ENCODE data around the gene MTA1. TPM values are rescaled to one million over a fixed set of nuclear protein-coding genes. Genes with fewer than 3 reads are reported as not detected.

Gene MTA1
- total and polyA plus RNA-seq, 2 experiments from 2014 or later, result 8.1 to 37.0 TPM

- in situ Hi-C loops (cut with MboI), result no loop called here
Observed at GRCh38 chr14:105480807-105481801, 61.5 kb downstream of the MTA1 start.

GRCh38 chr14:105481886-105482457, 62.3 kb downstream of the MTA1 start:
- H3K9me2 ChIP-seq (ENCODE audit: insufficient read depth), result no peaks in the 10 kb centered on the region
- peaks cover 5% of the 10 kb centered on the region for H3K79me2 ChIP-seq (ENCODE audit: insufficient read depth)
- 1 to 4% methylated on average over 9 to 16 of the region's 18 CpGs for WGBS, 2 experiments (ENCODE audit: low coverage in 1 of 2, low lambda C conversion rate in 2 of 2, missing lambda C conversion rate in 2 of 2)
- in situ Hi-C loops (cut with MboI), result no loop called here
- H3K4me1 ChIP-seq (ENCODE audit: insufficient read depth), result peaks cover 22% of the 10 kb centered on the region
- no peaks in the 10 kb centered on the region for H3F3A ChIP-seq (ENCODE audit: insufficient read depth)
- H3K4me3 ChIP-seq, result peak overlapping the region; percentile 62
- peaks cover 7% of the 10 kb centered on the region; the same call in 1 of the 2 replicates for H3K27me3 ChIP-seq (replicated peaks; ENCODE audit: insufficient read depth)
- H3K9ac ChIP-seq, result peak overlapping the region; percentile 97
- no peaks in the 10 kb centered on the region for H4K20me1 ChIP-seq (ENCODE audit: insufficient read depth)
- peak overlapping the region; percentile 99 for H3K27ac ChIP-seq
- H3K36me3 ChIP-seq (ENCODE audit: low read depth), result no peaks in the 10 kb centered on the region
- H2AFZ ChIP-seq, result no peak overlapping the region
- H3K9me3 ChIP-seq (ENCODE audit: low read depth), result no peaks in the 10 kb centered on the region
- TF ChIP-seq EZH2phosphoT487 (IDR thresholded peaks at IDR 0.05; ENCODE audit: insufficient read depth, low read depth) (no peak), EZH2 (IDR thresholded peaks at IDR 0.05; ENCODE audit: insufficient read depth, poor library complexity, severe bottlenecking) (no peak)
- peak; percentile 98 for DNase-seq
- H3K4me2 ChIP-seq (ENCODE audit: unreplicated experiment), result peak overlapping the region; percentile 73

More at GRCh38 chr14:105480807-105481801, 61.5 kb downstream of the MTA1 start:
- Histone ChIP-seq H3K27ac (peak overlapping the region; percentile 99), H3K9me2 (ENCODE audit: insufficient read depth) (no peaks in the 10 kb centered on the region), H3F3A (ENCODE audit: insufficient read depth) (no peaks in the 10 kb centered on the region), H3K79me2 (ENCODE audit: insufficient read depth) (peaks cover 10% of the 10 kb centered on the region), H3K9ac (peak overlapping the region; percentile 97), H4K20me1 (ENCODE audit: insufficient read depth) (no peaks in the 10 kb centered on the region), H3K9me3 (ENCODE audit: low read depth) (no peaks in the 10 kb centered on the region), H2AFZ (0 out of 2 replicates have a peak overlapping the region, but pooled peaks have one; percentile 4), H3K4me1 (ENCODE audit: insufficient read depth) (peaks cover 30% of the 10 kb centered on the region), H3K4me2 (ENCODE audit: unreplicated experiment) (peak overlapping the region; percentile 73), H3K4me3 (peak overlapping the region; percentile 62), H3K36me3 (ENCODE audit: low read depth) (no peaks in the 10 kb centered on the region), H3K27me3 (replicated peaks; ENCODE audit: insufficient read depth) (no peaks in the 10 kb centered on the region)
- TF ChIP-seq EZH2 (IDR thresholded peaks at IDR 0.05; ENCODE audit: insufficient read depth, poor library complexity, severe bottlenecking) (no peak), EZH2phosphoT487 (IDR thresholded peaks at IDR 0.05; ENCODE audit: insufficient read depth, low read depth) (no peak)
- WGBS, 2 experiments (ENCODE audit: low coverage in 1 of 2, low lambda C conversion rate in 2 of 2, missing lambda C conversion rate in 2 of 2), result 1 to 3% methylated on average over 30 to 31 of the region's 35 CpGs
- peak; percentile 92 for DNase-seq

DNA sequence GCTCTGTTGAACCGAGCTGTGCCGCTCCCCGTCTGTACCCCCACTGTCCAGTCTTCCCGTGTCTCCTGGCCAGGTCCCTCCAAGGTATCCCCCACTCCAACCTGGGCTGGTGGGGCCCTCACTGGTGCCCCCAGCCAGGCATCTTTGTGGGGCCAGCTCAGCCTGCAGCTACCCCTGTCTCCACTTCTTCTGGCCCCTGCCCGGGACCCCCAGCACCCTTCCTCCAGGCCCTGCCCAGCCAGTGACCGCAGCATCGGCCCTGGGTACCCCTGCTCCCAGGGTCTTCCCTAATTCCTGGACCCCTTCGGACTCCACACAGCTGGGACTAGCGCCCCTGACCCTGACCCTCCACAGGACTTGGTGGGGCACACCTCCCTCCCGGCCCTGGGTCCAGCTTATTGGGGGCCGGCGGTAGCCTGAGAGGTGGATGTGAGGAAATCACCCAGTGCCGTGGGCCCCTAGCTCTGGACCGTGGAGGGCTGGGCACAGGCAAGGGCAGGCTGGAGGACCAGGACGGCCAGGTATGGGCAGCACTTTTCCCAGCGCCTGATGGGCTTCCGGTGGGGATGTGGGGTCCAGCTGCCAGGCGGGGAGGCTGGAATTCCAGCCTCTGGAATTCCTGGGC, 63.0 kb downstream of the MTA1 start:
- Histone ChIP-seq H3K4me1 (ENCODE audit: insufficient read depth) (peaks cover 18% of the 10 kb centered on the region), H3K4me3 (no peak overlapping the region), H3K4me2 (ENCODE audit: unreplicated experiment) (peak overlapping the region; percentile 73), H3F3A (ENCODE audit: insufficient read depth) (no peaks in the 10 kb centered on the region), H3K9me3 (ENCODE audit: low read depth) (no peaks in the 10 kb centered on the region), H3K9me2 (ENCODE audit: insufficient read depth) (no peaks in the 10 kb centered on the region), H3K27me3 (replicated peaks; ENCODE audit: insufficient read depth) (peaks cover 13% of the 10 kb centered on the region), H4K20me1 (ENCODE audit: insufficient read depth) (no peaks in the 10 kb centered on the region), H2AFZ (no peak overlapping the region), H3K36me3 (ENCODE audit: low read depth) (no peaks in the 10 kb centered on the region), H3K9ac (peak overlapping the region; percentile 97), H3K27ac (peak overlapping the region; percentile 99), H3K79me2 (ENCODE audit: insufficient read depth) (no peaks in the 10 kb centered on the region)
- WGBS, 2 experiments (ENCODE audit: low coverage in 1 of 2, low lambda C conversion rate in 2 of 2, missing lambda C conversion rate in 2 of 2), result 73 to 76% methylated on average over 18 of the region's 18 CpGs
- DNase-seq, result no peak
- in situ Hi-C loops (cut with MboI), result no loop called here
- no peak for TF ChIP-seq EZH2 (IDR thresholded peaks at IDR 0.05; ENCODE audit: insufficient read depth, poor library complexity, severe bottlenecking)
- no peak for TF ChIP-seq EZH2phosphoT487 (IDR thresholded peaks at IDR 0.05; ENCODE audit: insufficient read depth, low read depth)
